Measurements from ENCODE around the gene SMTNL2.
A peak's percentile ranks its signal among the peaks of the same experiment; 100 is the strongest.

The SMTNL2 gene

DNA sequence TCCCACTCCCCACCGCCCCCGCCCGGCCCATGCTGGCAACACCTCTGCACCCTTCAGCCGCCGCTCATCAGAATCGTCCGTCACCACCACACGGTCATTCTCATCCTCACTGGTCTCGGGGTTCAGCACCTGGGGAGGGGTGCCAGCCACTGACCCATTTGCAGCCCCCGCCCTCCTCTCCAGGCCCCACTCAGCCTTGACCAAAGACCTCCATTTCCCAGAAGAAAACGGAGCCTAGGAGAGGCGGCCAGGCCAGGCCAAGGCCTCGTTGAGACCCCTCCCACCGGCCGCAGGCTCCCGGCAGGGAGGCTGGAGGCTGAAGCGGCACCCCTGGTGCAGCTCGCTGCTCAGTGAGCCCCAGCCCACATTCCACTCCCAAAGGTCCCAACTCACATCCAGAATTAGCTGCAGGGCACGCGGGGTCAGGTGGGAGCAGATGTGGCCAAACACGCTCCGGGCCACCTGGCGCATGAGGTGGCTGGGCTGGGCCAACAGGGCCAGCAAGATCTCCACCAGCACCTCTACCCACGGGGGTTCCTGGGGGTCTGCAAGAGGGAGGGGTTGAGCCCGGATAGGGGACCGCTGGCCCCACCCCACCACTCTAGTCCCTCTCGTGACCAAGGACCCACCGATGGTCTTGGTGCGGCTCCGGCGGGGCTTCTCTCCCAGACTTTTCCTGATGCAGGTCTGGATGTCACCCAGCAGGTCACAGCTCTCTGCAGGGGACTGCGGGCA, 38.9 kb upstream of the SMTNL2 start:
- DNase-seq, result no peak

DNA sequence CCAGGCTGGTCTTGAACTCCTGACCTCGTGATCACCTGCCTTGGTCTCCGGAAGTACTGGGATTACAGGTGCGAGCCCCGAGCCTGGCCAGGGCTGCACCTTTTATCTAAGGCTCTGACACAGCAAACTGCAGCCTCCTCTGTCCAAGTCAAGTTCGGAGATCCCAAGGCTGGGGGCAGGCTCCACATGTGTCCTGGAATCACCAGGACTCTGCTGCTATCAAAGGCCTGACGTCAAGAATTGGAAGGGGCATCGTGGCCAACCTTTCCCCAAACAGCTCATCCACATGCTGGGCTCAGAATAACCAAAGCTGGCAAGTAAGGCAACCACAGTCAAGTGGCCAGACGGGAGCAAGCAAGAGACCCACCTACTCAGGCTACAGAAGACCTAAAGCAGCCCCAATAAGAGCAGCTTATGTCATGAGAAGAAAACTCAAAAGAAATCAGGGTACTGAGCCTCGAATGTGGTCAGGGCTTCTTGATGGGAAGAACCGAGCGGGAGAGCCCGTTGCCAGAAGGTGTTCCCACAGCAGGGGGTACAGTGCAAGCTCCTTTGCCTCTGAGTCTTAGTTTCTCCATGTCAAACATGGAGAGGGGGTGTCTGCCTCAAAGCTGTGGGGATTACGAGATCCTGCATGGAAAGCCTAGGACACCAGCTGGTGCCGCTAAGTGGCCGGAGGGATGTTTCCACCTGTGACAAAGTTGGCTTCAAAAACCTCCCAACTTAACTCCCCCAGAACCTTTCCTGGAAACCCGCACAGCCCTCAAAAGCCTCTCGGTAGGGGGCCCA, 37.0 kb upstream of the SMTNL2 start:
- no peak for DNase-seq

DNA sequence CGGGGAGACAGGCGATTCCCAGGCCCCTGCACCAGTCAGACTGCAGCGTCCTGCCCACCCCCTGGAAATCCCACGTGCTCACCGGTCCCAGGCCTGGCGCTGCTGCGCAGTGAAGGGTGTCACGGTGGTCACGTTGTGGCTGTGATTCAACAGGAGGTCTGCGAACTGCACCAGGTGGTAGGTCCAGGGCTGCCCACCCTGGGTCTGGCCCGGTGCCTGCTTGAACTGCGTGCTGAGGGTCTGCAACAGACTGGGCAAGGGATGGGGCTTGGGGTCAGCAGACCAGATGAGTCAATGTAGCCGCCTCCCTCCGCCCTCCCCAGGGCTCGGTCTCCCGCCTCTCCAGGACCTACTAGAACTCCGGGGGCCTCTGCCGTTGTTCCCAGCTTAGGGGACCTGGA, 36.3 kb upstream of the SMTNL2 start:
- DNase-seq, result no peak

DNA sequence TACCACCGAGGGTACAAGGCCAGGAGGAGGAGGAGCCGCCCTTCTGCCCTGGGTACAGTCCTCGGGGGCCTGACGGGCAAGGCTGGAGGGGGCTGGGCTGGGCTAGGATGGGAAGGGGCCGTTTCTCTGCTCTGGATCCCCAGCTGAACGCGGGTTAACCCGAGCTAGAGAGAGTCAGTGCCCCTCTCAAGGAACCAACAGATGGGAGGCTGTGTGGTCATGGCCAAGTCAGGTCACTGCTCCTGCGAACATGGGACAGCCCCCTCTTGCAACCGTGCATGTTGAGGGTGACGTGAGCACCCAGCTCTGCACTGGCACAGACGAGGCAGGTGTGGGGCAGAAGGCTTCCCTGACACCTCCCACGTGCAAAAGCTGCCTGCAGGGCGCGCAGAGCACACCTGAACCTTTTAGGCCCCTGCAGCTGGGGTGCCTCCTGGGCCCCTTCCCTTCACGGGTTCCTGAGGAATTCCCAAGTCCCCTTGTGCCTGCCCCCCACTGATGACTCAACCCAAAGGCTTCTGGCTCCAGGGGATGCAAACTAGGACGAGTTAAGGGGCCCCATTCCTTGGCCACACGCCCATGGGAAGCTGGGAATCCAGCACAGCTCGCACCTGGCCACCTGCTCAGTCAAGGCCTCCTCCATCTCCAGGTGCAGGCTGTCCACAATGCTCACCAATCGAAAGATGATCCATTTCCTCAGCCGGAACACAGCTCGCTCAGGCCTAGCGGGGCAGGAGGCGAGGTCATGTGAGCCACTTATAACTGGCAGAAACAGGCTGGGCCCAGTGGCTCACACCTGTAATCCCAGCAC, 35.4 kb upstream of the SMTNL2 start:
- no peak for DNase-seq

DNA sequence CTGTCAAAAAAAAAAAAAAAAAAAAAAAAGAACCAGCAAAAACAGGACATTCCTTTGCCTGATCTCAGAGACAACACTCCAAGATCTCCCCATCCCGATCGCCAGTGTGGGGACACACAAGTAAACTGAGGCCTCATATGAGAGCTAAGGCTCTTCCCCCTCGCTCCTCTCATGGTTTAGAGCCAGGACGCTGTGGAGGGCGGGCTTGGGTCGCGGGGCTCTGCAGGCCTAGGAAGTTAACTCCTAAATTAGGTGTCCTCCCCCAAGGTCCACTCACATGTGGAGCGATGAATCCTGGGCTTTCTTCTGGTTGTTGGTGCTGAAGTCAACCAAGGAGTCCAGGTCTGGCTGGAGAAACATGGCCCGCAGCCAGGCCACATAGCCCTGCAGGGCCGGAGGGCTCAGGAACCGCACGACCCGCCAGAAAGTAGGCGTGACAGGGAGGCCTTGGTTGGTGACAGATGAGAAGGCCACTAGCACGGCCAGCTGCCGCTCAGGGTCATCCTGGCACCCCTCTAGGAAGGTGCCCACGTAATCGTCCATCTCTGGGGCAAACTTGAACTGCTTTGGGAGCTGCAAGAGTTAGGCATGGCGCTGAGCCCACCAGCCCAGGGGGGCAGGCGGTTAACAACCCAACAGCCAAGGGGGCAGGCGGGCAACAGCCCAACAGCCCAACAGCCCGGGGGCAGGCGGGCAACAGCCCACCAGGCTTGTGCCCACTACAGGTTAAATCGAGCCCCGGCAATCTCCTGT, 34.4 kb upstream of the SMTNL2 start:
- DNase-seq, result no peak

DNA sequence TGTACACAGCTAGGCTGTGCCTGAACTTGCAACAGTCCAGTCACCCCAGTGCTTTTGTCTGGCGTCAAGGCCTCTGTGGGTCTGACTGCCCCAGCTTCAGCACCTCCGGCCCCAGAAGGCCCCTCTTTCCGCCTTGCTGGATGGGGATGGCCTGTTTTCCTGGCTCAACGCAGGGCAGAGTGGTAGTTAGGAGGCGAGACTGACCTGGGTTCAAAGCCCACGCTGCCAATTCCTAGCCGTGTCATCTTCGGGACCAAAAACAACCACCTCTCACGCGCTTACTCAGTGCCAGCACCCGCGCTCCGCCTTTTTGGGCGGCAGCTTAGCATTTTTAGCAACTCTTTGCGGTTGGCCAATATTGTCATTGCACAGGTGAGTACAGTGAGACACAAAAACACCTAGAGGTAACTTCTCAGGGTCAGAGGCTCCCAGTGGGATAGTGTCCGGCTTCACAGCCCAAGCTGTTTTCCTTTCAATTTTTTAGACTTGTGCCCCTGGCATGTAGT, 33.7 kb upstream of the SMTNL2 start:
- no peak for DNase-seq

DNA sequence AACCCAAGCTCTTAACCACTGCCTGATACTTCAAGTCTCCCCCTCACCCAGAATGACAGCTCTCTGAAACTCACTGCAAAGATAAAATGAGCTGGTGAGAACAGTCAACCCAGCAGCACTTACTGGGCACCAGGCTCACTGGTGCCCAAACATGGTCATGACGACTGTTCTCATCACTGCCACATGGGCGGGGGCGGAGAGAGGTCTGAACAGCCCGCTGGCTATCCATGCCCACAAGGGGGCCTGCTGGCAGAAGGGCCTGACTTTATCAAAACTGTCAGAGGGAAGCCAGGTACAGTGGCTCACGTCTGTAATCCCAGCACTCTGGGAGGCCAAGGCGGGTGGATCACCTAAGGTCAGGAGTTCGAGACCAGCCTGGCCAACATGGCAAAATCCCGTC, 33.2 kb upstream of the SMTNL2 start:
- DNase-seq, result no peak

DNA sequence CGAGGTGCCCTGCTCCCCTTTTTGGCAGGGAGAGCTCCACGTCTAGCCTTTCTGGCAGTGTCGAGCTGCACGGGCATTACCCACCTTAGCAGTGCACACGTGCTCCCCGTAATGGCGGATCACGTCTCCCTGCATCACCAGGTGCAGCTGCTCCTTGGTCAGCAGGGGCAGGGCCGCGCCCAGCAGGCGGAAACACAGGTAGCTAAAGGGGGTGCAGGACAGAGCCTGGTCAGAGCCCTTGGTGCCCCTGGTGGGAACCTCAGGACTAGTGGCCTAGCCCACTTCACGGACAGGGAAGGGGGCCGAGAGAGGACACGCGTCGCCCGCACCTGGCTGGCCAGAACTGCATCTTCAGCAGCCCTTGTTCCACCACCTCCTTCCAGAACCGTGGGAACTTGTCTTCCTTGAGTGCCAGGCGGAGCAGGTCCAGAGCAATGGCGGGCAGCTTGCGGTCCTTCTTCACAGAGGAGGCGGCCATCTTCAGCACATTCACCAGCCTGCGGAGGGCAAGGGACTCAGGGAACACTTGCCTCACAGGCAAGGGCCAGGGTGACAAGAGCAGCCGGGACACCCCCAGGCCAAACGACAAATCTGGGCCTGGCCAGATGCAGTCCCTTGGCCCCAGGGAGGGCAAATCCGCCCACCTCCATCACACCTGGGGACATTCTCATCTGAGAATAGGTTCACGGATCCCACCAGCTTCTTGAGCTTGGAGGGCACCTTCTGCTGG, 32.4 kb upstream of the SMTNL2 start:
- no peak for DNase-seq

DNA sequence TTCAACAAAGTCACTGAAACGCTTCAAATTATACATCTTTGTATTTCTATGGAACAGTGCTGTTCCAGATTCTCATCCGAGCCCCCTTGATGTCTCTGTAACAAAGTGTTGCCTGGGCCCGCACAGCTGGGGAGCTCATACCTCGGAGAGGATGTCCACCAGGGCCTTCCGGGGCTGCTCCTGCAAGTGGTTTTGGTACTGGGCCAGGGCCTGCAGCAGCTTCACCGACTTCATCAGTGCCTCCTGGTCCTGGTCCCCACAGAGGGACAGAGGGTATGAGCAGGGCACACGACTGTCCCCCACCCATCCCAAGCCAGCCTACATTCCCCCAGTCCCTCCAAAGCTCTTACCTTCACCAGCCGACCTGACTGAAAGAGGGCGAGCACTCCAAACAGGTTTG, 30.7 kb upstream of the SMTNL2 start:
- DNase-seq, result no peak

DNA sequence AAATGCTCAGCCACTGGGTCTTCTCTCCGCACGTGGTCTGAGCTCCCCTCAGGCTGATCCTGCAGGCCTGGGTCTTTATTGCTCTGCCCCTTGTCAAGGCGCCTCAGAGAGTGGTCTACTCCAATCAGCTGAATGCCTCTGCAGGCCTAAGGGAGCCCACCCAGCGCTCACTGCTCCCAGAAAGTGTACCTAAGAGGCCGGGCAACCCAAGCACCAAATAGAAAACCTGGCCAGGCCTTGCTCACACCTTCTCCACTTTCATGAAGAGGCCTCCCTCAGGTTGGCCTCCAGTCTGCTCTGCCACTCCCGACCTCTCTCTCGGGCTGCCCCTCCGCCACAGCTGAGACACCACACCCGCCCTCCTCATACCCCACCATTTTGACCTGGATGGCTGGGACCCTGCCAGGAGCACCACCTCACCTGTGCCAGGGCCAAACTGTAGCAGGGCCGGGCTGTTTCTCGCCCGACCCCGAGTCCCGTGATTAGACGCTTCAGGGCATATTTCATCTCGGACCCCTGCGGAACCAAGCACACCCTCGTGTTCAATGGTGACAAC, 29.8 kb upstream of the SMTNL2 start:
- no peak for DNase-seq

DNA sequence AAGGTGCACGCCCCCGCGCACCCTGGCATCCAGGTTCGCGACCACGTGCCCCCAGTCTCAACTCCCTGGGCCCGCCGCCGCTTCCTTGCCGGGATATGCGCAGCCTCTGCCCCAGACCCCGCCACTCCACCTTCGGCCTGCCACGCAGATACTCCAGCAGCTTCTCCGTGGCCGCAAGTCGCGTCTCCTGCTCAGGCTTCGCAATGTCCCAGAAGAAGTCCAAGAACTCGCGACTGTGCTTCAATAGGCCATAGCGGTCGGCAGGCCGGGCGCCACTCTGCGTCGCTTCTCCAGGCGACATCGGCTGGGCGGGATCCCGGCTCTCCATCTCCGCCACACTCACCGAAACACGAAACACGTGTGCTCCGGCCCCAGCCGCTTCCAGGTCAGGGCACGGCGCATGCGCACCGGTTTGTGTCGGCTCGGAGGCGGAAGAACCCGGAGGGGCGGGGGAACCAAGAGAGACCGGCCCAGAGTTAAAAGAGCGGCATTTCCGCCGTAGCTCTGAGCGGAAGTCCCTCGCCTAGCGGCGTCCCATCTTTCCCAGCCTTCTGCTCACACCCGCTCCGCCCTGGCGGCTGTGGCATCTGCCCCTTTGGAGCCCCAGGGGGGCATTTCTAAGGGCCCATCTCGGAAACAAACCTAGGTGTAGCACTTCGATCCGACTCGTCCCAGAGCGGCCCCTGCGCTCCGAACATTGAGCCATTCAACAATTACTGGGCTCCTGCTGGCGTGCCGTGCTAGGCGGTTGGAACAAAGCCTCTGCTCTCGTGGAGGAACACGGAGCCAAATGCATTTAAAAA, 29.1 kb upstream of the SMTNL2 start, which contains the start of gene MYBBP1A:
Gene MYBBP1A, minus strand, starts transcription at position 388 of the 803 bp plus-strand sequence. Its CDS starts 60 bp downstream, at position 328.
- peak; percentile 61 for DNase-seq

DNA sequence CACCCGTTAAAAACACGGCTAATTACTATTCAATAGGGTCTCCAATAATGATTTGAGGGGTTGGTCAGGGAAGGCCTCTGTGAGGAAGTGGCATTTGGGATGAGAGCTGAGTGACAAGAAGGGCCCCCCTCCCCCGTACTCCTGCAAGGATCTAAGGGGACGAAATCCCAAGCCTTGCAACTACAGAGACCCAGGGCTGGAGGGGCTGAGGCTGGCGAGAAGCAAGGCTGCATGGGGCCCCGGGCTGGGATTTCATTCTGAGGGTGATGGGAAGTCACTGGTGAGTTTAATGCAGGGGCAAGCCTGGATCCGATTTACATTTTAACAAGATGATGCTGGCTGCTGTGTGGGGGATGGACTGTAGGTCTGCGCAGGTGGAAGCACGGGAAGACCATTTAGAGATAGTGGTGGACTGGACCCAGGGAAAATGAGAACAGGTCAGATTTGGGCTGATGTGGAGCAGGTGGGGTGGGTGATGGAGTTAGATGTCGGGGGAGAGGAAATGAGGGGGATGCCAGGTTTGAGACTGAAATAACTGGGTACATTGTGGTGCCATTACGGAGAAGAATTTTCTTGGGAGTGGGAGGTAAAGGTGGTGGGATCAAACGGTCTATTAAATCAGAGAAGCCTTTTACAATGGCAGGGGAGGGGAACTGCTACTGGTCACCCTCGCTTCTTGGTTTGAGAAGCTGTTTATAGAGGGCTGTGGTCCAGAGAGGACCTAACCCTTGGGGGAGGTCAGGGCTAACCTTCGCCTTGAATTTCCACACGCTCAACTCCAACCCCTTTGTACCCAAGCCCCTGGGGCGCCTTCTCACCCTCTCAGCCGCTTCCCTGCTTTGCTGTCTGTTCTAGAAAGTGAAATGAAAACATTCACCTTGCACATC, 28.2 kb upstream of the SMTNL2 start:
- no peak for DNase-seq

DNA sequence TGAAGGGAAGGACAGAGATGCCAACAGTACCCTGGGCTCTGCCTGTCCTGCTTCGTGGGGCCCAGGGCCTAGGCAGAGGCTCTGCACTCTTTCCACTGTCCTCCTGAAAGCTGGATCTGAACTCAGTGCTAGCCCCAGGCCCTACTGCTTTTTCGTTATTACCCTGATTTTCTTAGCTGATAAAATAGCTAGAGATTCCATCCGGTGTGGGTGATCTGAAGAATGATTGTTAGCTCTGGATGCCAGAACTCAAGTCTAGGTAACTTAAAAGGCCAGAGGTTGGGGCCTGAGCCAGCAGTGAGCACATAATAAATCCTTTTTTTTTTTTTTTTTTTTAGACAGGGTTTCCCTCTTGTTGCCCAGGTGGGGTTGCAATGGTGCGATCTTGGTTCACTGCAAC, 27.3 kb upstream of the SMTNL2 start:
- no peak for DNase-seq

DNA sequence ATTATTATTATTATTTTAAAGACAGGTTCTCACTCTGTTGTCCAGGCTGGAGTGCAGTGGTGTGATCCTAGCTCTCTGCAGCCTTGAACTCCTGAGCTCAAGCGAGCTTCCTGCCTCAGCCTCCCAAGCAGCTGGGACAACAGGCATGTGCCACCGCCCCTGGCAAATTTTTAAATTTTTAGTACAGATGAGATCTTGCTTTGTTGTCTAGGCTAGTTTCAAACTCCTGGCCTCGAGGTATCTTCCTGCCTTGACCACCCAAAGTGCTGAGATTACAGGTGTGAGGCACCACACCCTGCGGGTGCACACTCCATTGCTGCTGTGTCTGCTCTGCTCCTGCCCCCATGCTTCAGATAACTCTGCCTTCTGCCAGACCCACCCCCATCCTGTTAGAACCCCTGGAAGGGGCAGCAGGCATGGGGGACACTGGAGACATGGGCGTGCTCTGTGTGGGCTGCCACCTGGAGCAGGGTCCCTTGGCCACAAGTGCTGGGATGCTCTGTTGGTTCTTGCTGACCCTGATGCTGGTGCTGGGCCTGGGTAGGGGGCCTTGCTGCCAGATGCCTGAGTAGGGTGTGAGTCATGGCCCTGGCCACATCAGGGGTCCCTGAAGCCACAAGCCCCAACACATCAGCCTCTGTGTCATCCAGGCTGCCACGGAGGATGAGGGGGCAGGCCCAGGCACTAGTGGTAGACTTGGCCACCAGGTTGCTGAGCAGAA, 26.5 kb upstream of the SMTNL2 start:
- no peak for DNase-seq

DNA sequence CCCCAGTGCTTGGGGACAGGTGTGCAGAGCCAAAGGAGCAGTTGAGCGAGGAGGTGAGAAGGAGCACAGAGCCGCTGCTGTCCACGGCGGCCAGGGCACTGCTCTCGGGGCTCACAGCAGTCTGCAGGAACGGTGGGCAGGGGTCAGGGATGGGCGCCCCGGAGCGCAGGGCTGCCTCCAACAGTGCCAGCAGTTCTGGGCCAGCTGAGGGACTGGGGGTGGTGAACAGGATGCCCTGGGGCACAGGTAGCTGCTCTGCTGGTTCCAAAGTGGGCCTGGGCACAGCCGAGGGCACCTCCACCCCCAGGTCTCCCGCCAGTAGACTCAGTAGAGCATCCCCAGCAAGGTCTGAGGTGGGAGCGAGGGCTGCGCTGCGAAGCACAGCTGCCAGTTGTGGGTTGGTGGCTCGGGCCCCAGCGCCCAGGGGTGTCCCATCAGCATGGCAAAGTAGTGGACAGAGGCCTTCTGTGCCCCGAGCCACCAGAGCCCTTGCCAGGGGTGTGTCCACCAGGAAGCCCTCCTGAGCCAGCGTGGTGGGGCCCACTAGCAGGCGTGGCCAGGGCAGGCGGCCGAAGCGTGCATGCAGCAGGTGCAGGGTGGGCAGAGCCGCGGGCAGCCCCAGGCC, 25.9 kb upstream of the SMTNL2 start:
- DNase-seq, result no peak

DNA sequence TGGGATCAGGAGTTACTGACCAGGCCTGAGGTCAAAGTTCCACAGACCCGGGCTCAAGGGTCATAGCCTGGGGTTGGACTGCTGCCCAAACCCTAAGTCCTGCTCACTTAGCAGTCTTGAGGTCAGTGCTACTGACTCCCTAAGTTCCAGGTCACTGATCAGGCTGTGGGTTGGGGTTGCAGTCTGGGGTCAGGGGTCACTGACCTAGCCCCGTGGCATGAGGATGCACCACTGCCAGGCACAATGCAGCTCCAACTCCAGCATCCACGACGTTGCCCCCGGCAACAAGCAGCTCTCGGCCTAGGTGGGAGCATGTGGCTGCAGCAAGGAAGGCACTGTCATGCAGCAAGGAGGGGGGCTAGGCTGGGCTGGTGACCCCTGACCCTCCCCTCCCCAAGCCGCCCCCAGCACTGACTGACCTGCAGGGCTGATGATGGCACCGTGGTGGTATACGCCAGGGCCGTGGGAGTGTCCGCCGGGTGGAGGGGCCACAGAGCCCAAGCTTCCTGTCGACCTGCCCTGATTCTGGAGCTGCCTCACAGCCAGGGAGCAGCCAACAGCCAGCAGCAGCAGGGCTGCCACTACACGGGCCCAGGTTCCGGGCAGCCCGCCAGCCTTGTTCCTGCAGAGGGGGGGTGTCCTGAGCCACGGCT, 25.1 kb upstream of the SMTNL2 start:
- no peak for DNase-seq

DNA sequence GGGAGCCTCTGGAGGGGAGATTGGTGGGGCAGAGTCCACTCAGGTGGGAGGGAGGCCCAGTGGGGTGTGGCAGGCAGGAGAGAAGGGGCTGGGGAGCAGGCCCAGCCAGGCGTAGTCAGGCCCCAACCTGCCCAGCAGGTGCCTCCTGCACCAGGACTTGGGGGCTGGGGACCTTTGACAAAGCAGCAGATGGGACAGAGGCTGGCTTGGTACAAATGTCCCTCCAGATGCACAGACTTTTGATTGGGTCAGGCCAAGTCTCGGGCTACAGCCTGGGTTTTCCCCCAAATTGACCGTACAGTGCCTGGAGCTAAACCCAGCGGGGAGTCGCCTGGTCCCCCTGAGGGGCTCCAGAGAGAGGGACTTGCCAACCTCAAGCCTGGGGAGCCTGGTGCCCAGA, 24.4 kb upstream of the SMTNL2 start:
- no peak for DNase-seq

DNA sequence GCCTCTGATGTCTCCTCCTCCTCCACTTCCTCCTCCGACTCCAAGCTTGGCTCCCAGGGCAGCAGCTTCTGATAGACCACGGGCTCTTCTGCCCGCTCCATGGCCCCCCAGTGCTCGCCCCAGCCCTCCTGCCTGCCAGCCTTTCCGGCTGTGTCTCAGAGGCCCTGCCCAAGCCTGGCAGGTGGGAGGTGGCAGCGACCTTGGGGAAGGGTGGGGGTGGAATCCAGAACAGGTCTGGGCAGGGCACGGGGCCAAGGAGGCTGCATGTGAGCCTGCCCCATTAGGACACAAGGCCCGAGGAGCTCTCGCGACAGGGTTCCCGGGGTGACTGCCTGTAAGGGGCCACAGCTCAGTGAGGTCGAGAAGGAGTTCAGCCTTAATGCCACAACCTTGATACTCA, 23.9 kb upstream of the SMTNL2 start, which contains the start of gene GGT6:
Gene GGT6, minus strand, starts transcription at position 157 of the 400 bp plus-strand sequence. Its CDS starts 56 bp downstream, at position 101.
- no peak for DNase-seq

All from cortex of kidney (tissue), 1 donor.